Suprapubic skin (tissue), 4 donors: ENCODE data around the gene PPM1F. TPM values are rescaled to one million over a fixed set of nuclear protein-coding genes. Genes with fewer than 3 reads are reported as not detected.

Experiments used
- DNase-seq, 2 donors: peaks; one replicate each; pipeline ENCODE4 v3.0.0-alpha.2; 2019; ENCODE audit warnings: low spot score in 2 of 2
- H3K27ac ChIP-seq: fragments of 200-600 bp; sonication (generic); one replicate; pipeline ENCODE4 v1.5.1; 2019
- H3K27me3 ChIP-seq: fragments of 200-600 bp; sonication (generic); one replicate; pipeline ENCODE4 v1.5.1; 2019
- H3K36me3 ChIP-seq: fragments of 200-600 bp; sonication (generic); one replicate; pipeline ENCODE4 v1.5.1; 2019
- H3K4me1 ChIP-seq: fragments of 200-600 bp; sonication (generic); one replicate; pipeline ENCODE4 v1.5.1; 2019
- H3K4me3 ChIP-seq: fragments of 200-600 bp; sonication (generic); one replicate; pipeline ENCODE4 v1.5.1; 2019; ENCODE audit warnings: mild to moderate bottlenecking
- H3K9me3 ChIP-seq: fragments of 200-600 bp; sonication (generic); one replicate; pipeline ENCODE4 v1.5.1; 2019
- EP300 ChIP-seq: sonication (generic); formaldehyde crosslinking; IDR thresholded peaks from one replicate; pipeline ENCODE4 v1.6.1; 2017; ENCODE audit warnings: antibody characterized with exemption
- POLR2A ChIP-seq, 2 donors: fragments of 450-650 bp; IDR thresholded peaks; one replicate each; pipeline ENCODE4 v1.6.1; 2017; ENCODE audit warnings: antibody characterized with exemption in 2 of 2, mild to moderate bottlenecking in 2 of 2, moderate library complexity in 2 of 2
- POLR2AphosphoS5 ChIP-seq, 3 donors: sonication (generic); formaldehyde crosslinking; IDR thresholded peaks; one replicate each; pipeline ENCODE4 v1.6.1; 2017; ENCODE audit warnings: antibody characterized with exemption in 3 of 3
- WGBS: methylation state at CpG from one replicate; pipeline ENCODE4 v1.1.5; 2018; 5-methylcytosine and 5-hydroxymethylcytosine counted together
- total RNA-seq, 4 donors: library from RNA; depleted of rRNA; stranded (reverse); fragments of >200 nt; gene quantifications; one replicate each; pipeline ENCODE4 v1.1.0, GENCODE V29; 2016
- TF ChIP-seq, protein P1 (sequence below), 2 donors: fragments of 200-600 bp in 1 of 2; fragments of 450-650 bp in 1 of 2; sonication (generic) in 1 of 2; IDR thresholded peaks; one replicate each; pipeline ENCODE4 v1.5.1; 2016 to 2019; ENCODE audit warnings: antibody characterized with exemption in 2 of 2, mild to moderate bottlenecking in 1 of 2, moderate library complexity in 1 of 2

PPM1F gene
- total RNA-seq, 4 donors from 2014 or later: 21.9 to 40.7 (median 29.9) TPM

DNA sequence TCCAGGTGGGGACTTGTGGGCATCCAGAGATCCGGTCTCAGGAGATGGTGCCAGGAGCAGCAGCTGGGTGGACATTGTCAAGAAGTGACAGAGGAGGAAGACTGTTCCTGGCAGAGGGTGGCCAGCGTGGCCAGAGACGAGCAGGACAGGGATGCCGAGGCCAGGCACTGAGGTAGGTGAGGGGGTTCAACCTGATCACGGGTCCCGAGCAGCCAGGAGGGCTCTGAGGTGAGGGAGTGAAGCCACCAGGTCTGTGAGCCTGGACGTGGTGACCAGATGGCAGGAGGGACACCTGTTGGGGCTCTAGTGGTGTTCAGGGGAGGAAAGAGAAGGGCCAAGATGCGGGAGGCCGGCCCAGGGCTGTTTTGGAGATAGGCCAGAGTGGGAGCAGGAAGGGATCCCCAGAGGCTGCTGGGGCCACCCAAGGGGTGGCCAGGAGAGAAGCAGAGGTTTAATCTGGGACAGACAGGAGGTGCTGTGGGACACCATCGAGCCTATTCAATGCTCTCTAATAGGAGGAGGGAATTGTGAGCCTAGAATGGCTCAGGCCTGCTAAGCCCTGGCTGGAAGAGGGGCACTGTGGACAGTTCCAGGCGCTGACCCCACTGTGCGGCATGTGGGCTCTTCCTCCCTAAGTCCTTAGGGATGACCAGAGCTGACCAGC lies 6.3 kb downstream of the PPM1F start:
- Histone ChIP-seq H3K27ac (peak overlapping the region; percentile 76), H3K4me1 (peaks cover 76% of the 10 kb centered on the region), H3K4me3 (no peak overlapping the region), H3K27me3 (no peaks in the 10 kb centered on the region), H3K36me3 (peaks cover 22% of the 10 kb centered on the region), H3K9me3 (no peaks in the 10 kb centered on the region)
- 88% methylated on average over 10 of the region's 12 CpGs for WGBS
- no peak for TF ChIP-seq EP300
- no peak for TF ChIP-seq POLR2A (IDR thresholded peaks at IDR 0.05)
- TF ChIP-seq POLR2AphosphoS5 (IDR thresholded peaks at IDR 0.05): no peak
- TF ChIP-seq, protein P1, sequence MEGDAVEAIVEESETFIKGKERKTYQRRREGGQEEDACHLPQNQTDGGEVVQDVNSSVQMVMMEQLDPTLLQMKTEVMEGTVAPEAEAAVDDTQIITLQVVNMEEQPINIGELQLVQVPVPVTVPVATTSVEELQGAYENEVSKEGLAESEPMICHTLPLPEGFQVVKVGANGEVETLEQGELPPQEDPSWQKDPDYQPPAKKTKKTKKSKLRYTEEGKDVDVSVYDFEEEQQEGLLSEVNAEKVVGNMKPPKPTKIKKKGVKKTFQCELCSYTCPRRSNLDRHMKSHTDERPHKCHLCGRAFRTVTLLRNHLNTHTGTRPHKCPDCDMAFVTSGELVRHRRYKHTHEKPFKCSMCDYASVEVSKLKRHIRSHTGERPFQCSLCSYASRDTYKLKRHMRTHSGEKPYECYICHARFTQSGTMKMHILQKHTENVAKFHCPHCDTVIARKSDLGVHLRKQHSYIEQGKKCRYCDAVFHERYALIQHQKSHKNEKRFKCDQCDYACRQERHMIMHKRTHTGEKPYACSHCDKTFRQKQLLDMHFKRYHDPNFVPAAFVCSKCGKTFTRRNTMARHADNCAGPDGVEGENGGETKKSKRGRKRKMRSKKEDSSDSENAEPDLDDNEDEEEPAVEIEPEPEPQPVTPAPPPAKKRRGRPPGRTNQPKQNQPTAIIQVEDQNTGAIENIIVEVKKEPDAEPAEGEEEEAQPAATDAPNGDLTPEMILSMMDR (IDR thresholded peaks at IDR 0.05): no peak
- DNase-seq: no peak

- H3K4me3 ChIP-seq: no peak overlapping the region
- peaks cover 22% of the 10 kb centered on the region for H3K36me3 ChIP-seq
- H3K27ac ChIP-seq: peak overlapping the region; percentile 76
- WGBS: 93% methylated on average over 10 of the region's 13 CpGs
- TF ChIP-seq POLR2A (IDR thresholded peaks at IDR 0.05) (no peak), POLR2AphosphoS5 (IDR thresholded peaks at IDR 0.05) (no peak), EP300 (no peak)
- TF ChIP-seq, protein P1 (IDR thresholded peaks at IDR 0.05): no peak
- no peaks in the 10 kb centered on the region for H3K9me3 ChIP-seq
- no peaks in the 10 kb centered on the region for H3K27me3 ChIP-seq
- H3K4me1 ChIP-seq: peaks cover 77% of the 10 kb centered on the region
- DNase-seq: no peak
These were observed 7.0 kb downstream of the PPM1F start for GRCh38 chr22:21945453-21946261.

- peak overlapping the region; percentile 92 for H3K27ac ChIP-seq
- no peaks in the 10 kb centered on the region for H3K27me3 ChIP-seq
- peaks cover 22% of the 10 kb centered on the region for H3K36me3 ChIP-seq
- 81% methylated on average over 7 of the region's 7 CpGs for WGBS
- H3K4me3 ChIP-seq: no peak overlapping the region
- H3K4me1 ChIP-seq: peaks cover 78% of the 10 kb centered on the region
- H3K9me3 ChIP-seq: no peaks in the 10 kb centered on the region
- DNase-seq: no peak
- no peak for TF ChIP-seq POLR2AphosphoS5 (IDR thresholded peaks at IDR 0.05)
- TF ChIP-seq, protein P1 (IDR thresholded peaks at IDR 0.05): no peak
- no peak for TF ChIP-seq EP300
- no peak for TF ChIP-seq POLR2A (IDR thresholded peaks at IDR 0.05)
These were observed 7.8 kb downstream of the PPM1F start for GRCh38 chr22:21944871-21945270.

GRCh38 chr22:21943571-21944448 lies 8.8 kb downstream of the PPM1F start:
- TF ChIP-seq EP300: no peak
- TF ChIP-seq, protein P1 (IDR thresholded peaks at IDR 0.05): no peak
- no peak for TF ChIP-seq POLR2A (IDR thresholded peaks at IDR 0.05)
- TF ChIP-seq POLR2AphosphoS5 (IDR thresholded peaks at IDR 0.05): no peak
- peaks cover 22% of the 10 kb centered on the region for H3K36me3 ChIP-seq
- WGBS: 92% methylated on average over 18 of the region's 18 CpGs

More at GRCh38 chr22:21943571-21944448, 8.8 kb downstream of the PPM1F start:
- peak overlapping the region; percentile 92 for H3K27ac ChIP-seq
- peaks cover 81% of the 10 kb centered on the region for H3K4me1 ChIP-seq
- no peak for DNase-seq
- H3K9me3 ChIP-seq: no peaks in the 10 kb centered on the region
- H3K27me3 ChIP-seq: no peaks in the 10 kb centered on the region
- H3K4me3 ChIP-seq: no peak overlapping the region
